HepG2 (cell line): Measurements from ENCODE around the gene ACTRT2. TPM values are rescaled to one million over a fixed set of nuclear protein-coding genes. Genes with fewer than 3 reads are reported as not detected.

Experiments used
- AHR ChIP-seq: IDR thresholded peaks from 2 replicates; pipeline ENCODE4 v1.6.1; 2018; ENCODE audit warnings: missing genetic modification reagents, missing compliant biosample characterization
- CEBPZ ChIP-seq: IDR thresholded peaks from 2 replicates; pipeline ENCODE4 v1.6.1; 2012; ENCODE audit warnings: low read length, improper control_type of control experiment
- CSRNP2 ChIP-seq: sonication (generic); formaldehyde crosslinking; conservative IDR thresholded peaks from 2 replicates; pipeline ENCODE4 v1.8.0; 2022; ENCODE audit warnings: low read depth, missing genetic modification reagents
- HNRNPL ChIP-seq: fragments of 200-400 bp; formaldehyde crosslinking; IDR thresholded peaks from 2 replicates; pipeline ENCODE4 v1.6.1; 2017; ENCODE audit warnings: mild to moderate bottlenecking, low read depth, low read length
- HOXA7 ChIP-seq: sonication (generic); formaldehyde crosslinking; IDR thresholded peaks from 2 replicates; pipeline ENCODE4 v1.8.1; 2022; ENCODE audit warnings: mild to moderate bottlenecking, missing genetic modification reagents, moderate library complexity
- KAT8 ChIP-seq: IDR thresholded peaks from 2 replicates; pipeline ENCODE4 v1.6.1; 2016; ENCODE audit warnings: missing genetic modification reagents, missing compliant biosample characterization
- KLF9 ChIP-seq: IDR thresholded peaks from 2 replicates; pipeline ENCODE4 v1.6.1; 2016; ENCODE audit warnings: low read depth
- MTA1 ChIP-seq: sonication (generic); formaldehyde crosslinking; IDR thresholded peaks from 2 replicates; pipeline ENCODE4 v1.4.0; 2020; ENCODE audit warnings: missing genetic modification reagents, mild to moderate bottlenecking, borderline replicate concordance
- MXD1 ChIP-seq: sonication (generic); formaldehyde crosslinking; IDR thresholded peaks from 2 replicates; pipeline ENCODE4 v1.4.0; 2020; ENCODE audit warnings: mild to moderate bottlenecking, missing genetic modification reagents
- PLRG1 ChIP-seq: fragments of 450-650 bp; conservative IDR thresholded peaks from 2 replicates; pipeline ENCODE4 v1.6.1; 2016
- RBM39 ChIP-seq: fragments of 200-400 bp; formaldehyde crosslinking; IDR thresholded peaks from one replicate; pipeline ENCODE4 v1.6.1; 2018; ENCODE audit warnings: antibody characterized with exemption, mild to moderate bottlenecking, low read depth, low read length; ENCODE audit not compliant: poor library complexity, severe bottlenecking
- RXRB ChIP-seq: IDR thresholded peaks from 2 replicates; pipeline ENCODE4 v1.6.1; 2016; ENCODE audit warnings: borderline replicate concordance, missing genetic modification reagents, missing compliant biosample characterization
- SOX13 ChIP-seq, 3 experiments: fragments of 450-650 bp in 1 of 3; sonication (generic) in 1 of 3; formaldehyde crosslinking in 1 of 3; IDR thresholded peaks in 2 of 3; conservative IDR thresholded peaks in 1 of 3; 2 replicates each; pipeline versions ENCODE4 v1.5.0 to v1.6.1; 2016 to 2020; ENCODE audit warnings: antibody characterized with exemption in 1 of 3, mild to moderate bottlenecking in 1 of 3, missing compliant biosample characterization in 1 of 3, missing genetic modification reagents in 1 of 3, moderate library complexity in 1 of 3
- SPEN ChIP-seq: sonication (generic); formaldehyde crosslinking; IDR thresholded peaks from 2 replicates; pipeline ENCODE4 v1.5.1; 2020; ENCODE audit warnings: low read depth, mild to moderate bottlenecking, missing genetic modification reagents
- TFAP4 ChIP-seq: sonication (generic); IDR thresholded peaks from 2 replicates; pipeline ENCODE4 v1.6.1; 2016; ENCODE audit warnings: low read depth, borderline replicate concordance
- ZBTB33 ChIP-seq: sonication (generic); formaldehyde crosslinking; IDR thresholded peaks from 2 replicates; pipeline ENCODE4 v1.4.0; 2020; ENCODE audit warnings: missing genetic modification reagents
- ZNF776 ChIP-seq: sonication (generic); formaldehyde crosslinking; IDR thresholded peaks from 2 replicates; pipeline ENCODE4 v1.4.0; 2020; ENCODE audit warnings: mild to moderate bottlenecking, missing genetic modification reagents
- polyA plus RNA-seq, 8 experiments: library from polyadenylated mRNA; depleted of rRNA in 3 of 8; stranded (reverse) in 7 of 8; unstranded in 1 of 8; fragments of >200 nt; fragmentation: Illumina TruSeq in 4 of 8; extraction: Trizol in 4 of 8; gene quantifications; 2 replicates each; pipeline versions ENCODE4 v1.2.1 to v1.2.3, GENCODE V29; 2011 to 2016; ENCODE audit warnings: low read depth in 4 of 8, missing spikeins in 1 of 8, mixed read lengths in 1 of 8; ENCODE audit not compliant: insufficient read depth in 1 of 8
- total RNA-seq, 5 experiments: library from RNA; depleted of rRNA; stranded (reverse); fragments of >200 nt; fragmentation: Illumina TruSeq; extraction: Trizol; gene quantifications; 2 replicates each; pipeline ENCODE4 v1.2.3, GENCODE V29; 2016; ENCODE audit warnings: low read depth in 1 of 5
- TF ChIP-seq, protein P1 (sequence below): sonication (generic); formaldehyde crosslinking; conservative IDR thresholded peaks from 2 replicates; pipeline ENCODE4 v1.8.0; 2022; ENCODE audit warnings: missing genetic modification reagents

ACTRT2 gene
- total and polyA plus RNA-seq, 2 of the 13 experiments (the other 11 are each of a cell fraction or from before 2014, with no cell fraction given): not detected

GRCh38 chr1:3071565-3072390 lies 50.5 kb downstream of the ACTRT2 start (continued):
- TF ChIP-seq CEBPZ (no peak), HNRNPL (peak; percentile 54; the same call in 1 of the 2 replicates), TFAP4 (peak; percentile 38; the same call in 1 of the 2 replicates), AHR (CRISPR knock-in tag) (no peak), HOXA7 (no peak), MTA1 (0 out of 2 replicates have a peak, but pooled peaks have one; percentile 14), KLF9 (no peak), CSRNP2 (no peak), KAT8 (no peak), PLRG1 (no peak), SPEN (CRISPR knock-in tag) (no peak), MXD1 (CRISPR knock-in tag) (no peak), SOX13 (IDR thresholded peaks at IDR 0.05) (no peak), SOX13 (CRISPR knock-in tag; conservative IDR thresholded peaks at IDR 0.05 in 1 of 2, IDR thresholded peaks at IDR 0.05 in 1 of 2) (no peak), RBM39 (peak; percentile 40), ZNF776 (CRISPR knock-in tag) (no peak), ZBTB33 (CRISPR knock-in tag) (no peak), RXRB (CRISPR knock-in tag) (0 out of 2 replicates have a peak, but pooled peaks have one; percentile 8)
- TF ChIP-seq, protein P1, sequence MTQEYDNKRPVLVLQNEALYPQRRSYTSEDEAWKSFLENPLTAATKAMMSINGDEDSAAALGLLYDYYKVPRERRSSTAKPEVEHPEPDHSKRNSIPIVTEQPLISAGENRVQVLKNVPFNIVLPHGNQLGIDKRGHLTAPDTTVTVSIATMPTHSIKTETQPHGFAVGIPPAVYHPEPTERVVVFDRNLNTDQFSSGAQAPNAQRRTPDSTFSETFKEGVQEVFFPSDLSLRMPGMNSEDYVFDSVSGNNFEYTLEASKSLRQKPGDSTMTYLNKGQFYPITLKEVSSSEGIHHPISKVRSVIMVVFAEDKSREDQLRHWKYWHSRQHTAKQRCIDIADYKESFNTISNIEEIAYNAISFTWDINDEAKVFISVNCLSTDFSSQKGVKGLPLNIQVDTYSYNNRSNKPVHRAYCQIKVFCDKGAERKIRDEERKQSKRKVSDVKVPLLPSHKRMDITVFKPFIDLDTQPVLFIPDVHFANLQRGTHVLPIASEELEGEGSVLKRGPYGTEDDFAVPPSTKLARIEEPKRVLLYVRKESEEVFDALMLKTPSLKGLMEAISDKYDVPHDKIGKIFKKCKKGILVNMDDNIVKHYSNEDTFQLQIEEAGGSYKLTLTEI: no peak
